Measurements from ENCODE around the gene ACP2.
"Not testable (repeated sequence)": the region's sequence is repeated elsewhere in the genome, so short reads cannot be mapped to it uniquely, and the experiment has no call there.

Gene ACP2

DNA sequence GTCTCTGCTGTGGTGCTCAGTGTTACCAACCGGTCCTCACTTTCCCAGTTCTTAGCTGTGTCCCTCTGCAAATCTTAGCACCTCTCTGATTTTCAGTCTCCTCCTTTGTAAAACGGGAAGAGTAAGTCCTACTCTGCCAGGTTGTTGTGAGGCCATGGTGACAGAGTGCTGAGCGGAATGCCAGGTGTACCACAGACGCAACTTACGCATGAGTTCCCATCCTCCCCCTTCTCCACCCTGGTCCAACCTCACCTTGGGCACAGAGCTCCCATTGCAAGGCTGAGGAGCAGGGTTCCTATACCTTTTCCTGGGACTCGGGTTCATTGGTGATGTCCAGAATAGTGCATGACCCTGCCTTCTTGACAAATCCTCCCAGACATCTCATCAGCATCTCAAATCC is 41.2 kb downstream of the ACP2 start:
- TF ChIP-seq, protein P1, sequence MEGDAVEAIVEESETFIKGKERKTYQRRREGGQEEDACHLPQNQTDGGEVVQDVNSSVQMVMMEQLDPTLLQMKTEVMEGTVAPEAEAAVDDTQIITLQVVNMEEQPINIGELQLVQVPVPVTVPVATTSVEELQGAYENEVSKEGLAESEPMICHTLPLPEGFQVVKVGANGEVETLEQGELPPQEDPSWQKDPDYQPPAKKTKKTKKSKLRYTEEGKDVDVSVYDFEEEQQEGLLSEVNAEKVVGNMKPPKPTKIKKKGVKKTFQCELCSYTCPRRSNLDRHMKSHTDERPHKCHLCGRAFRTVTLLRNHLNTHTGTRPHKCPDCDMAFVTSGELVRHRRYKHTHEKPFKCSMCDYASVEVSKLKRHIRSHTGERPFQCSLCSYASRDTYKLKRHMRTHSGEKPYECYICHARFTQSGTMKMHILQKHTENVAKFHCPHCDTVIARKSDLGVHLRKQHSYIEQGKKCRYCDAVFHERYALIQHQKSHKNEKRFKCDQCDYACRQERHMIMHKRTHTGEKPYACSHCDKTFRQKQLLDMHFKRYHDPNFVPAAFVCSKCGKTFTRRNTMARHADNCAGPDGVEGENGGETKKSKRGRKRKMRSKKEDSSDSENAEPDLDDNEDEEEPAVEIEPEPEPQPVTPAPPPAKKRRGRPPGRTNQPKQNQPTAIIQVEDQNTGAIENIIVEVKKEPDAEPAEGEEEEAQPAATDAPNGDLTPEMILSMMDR (IDR thresholded peaks at IDR 0.05; ENCODE audit: low read length), result no peak
- TF ChIP-seq EZH2 (IDR thresholded peaks at IDR 0.05; ENCODE audit: borderline replicate concordance, low read length), result no peak
- no peak overlapping the region for H2AFZ ChIP-seq (ENCODE audit: low read length)
- H3K9ac ChIP-seq (ENCODE audit: low read length), result no peak overlapping the region
- H3K4me3 ChIP-seq (ENCODE audit: low read depth, low read length, poor library complexity, severe bottlenecking), result no peak overlapping the region
- H3K9me2 ChIP-seq (ENCODE audit: low read depth, low read length), result no peaks in the 10 kb centered on the region
- H3K36me3 ChIP-seq (ENCODE audit: insufficient read depth, low read length), result no peaks in the 10 kb centered on the region
- no peaks in the 10 kb centered on the region for H3K9me3 ChIP-seq (ENCODE audit: low read length)
- H4K20me1 ChIP-seq (ENCODE audit: insufficient read depth, low read length), result no peaks in the 10 kb centered on the region
- no peaks in the 10 kb centered on the region for H3K79me2 ChIP-seq (ENCODE audit: insufficient read depth, low read length)
- no peaks in the 10 kb centered on the region for H3K27me3 ChIP-seq (ENCODE audit: insufficient read depth, low read length)
- H3F3A ChIP-seq (ENCODE audit: insufficient read depth, low read length), result no peaks in the 10 kb centered on the region
- H3K27ac ChIP-seq (ENCODE audit: low read depth, low read length, poor library complexity, severe bottlenecking), result no peak overlapping the region
- H3K4me2 ChIP-seq (ENCODE audit: low read length), result no peak overlapping the region
- H3K4me1 ChIP-seq (ENCODE audit: insufficient read depth, low read length, severe bottlenecking), result no peaks in the 10 kb centered on the region

GRCh38 chr11:47206577-47206976 is 42.0 kb downstream of the ACP2 start:
- not testable (repeated sequence) for H3K4me2 ChIP-seq (ENCODE audit: low read length); H4K20me1 ChIP-seq (ENCODE audit: insufficient read depth, low read length); H2AFZ ChIP-seq (ENCODE audit: low read length); H3K9ac ChIP-seq (ENCODE audit: low read length); H3K27me3 ChIP-seq (ENCODE audit: insufficient read depth, low read length); H3K36me3 ChIP-seq (ENCODE audit: insufficient read depth, low read length); H3K4me3 ChIP-seq (ENCODE audit: low read depth, low read length, poor library complexity, severe bottlenecking); H3F3A ChIP-seq (ENCODE audit: insufficient read depth, low read length); H3K79me2 ChIP-seq (ENCODE audit: insufficient read depth, low read length); H3K4me1 ChIP-seq (ENCODE audit: insufficient read depth, low read length, severe bottlenecking); H3K9me3 ChIP-seq (ENCODE audit: low read length); H3K27ac ChIP-seq (ENCODE audit: low read depth, low read length, poor library complexity, severe bottlenecking); H3K9me2 ChIP-seq (ENCODE audit: low read depth, low read length)

GRCh38 chr11:47204637-47204989 is 44.0 kb downstream of the ACP2 start:
- Histone ChIP-seq H3K9ac (ENCODE audit: low read length) (no peak overlapping the region), H3K36me3 (ENCODE audit: insufficient read depth, low read length) (no peaks in the 10 kb centered on the region), H2AFZ (ENCODE audit: low read length) (no peak overlapping the region), H3K27me3 (ENCODE audit: insufficient read depth, low read length) (no peaks in the 10 kb centered on the region), H3K9me3 (ENCODE audit: low read length) (no peaks in the 10 kb centered on the region), H3K4me2 (ENCODE audit: low read length) (no peak overlapping the region), H3K4me3 (ENCODE audit: low read depth, low read length, poor library complexity, severe bottlenecking) (no peak overlapping the region), H3K79me2 (ENCODE audit: insufficient read depth, low read length) (no peaks in the 10 kb centered on the region), H3K27ac (ENCODE audit: low read depth, low read length, poor library complexity, severe bottlenecking) (no peak overlapping the region), H3K4me1 (ENCODE audit: insufficient read depth, low read length, severe bottlenecking) (no peaks in the 10 kb centered on the region), H4K20me1 (ENCODE audit: insufficient read depth, low read length) (no peaks in the 10 kb centered on the region), H3F3A (ENCODE audit: insufficient read depth, low read length) (no peaks in the 10 kb centered on the region), H3K9me2 (ENCODE audit: low read depth, low read length) (no peaks in the 10 kb centered on the region)
- no peak for TF ChIP-seq EZH2 (IDR thresholded peaks at IDR 0.05; ENCODE audit: borderline replicate concordance, low read length)
- TF ChIP-seq, protein P1 (IDR thresholded peaks at IDR 0.05; ENCODE audit: low read length), result no peak

DNA sequence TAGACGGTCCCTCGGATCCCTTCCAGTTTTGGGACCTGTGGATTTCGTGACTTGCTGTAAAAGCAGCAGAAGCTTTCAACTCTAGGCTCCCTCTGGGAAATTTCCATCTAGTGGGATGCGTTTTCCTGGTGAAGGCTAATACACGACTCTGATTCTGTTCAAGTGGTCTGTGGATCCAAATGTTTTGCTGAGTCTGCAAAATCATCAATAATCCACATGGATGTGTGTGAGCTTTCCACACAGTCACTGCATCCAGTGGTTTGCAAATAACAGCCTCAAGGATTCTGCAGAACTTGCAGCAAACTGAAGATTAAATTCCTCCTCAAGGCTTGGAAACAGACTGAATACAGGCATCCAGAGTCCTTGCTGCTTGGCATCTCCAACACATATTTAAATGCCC is 46.0 kb downstream of the ACP2 start:
- Histone ChIP-seq H3K9ac (ENCODE audit: low read length) (no peak overlapping the region), H3K36me3 (ENCODE audit: insufficient read depth, low read length) (no peaks in the 10 kb centered on the region), H3K27me3 (ENCODE audit: insufficient read depth, low read length) (no peaks in the 10 kb centered on the region), H3K9me2 (ENCODE audit: low read depth, low read length) (no peaks in the 10 kb centered on the region), H3K9me3 (ENCODE audit: low read length) (no peaks in the 10 kb centered on the region), H3K79me2 (ENCODE audit: insufficient read depth, low read length) (no peaks in the 10 kb centered on the region), H3F3A (ENCODE audit: insufficient read depth, low read length) (no peaks in the 10 kb centered on the region), H4K20me1 (ENCODE audit: insufficient read depth, low read length) (no peaks in the 10 kb centered on the region), H3K4me3 (ENCODE audit: low read depth, low read length, poor library complexity, severe bottlenecking) (no peak overlapping the region), H3K4me2 (ENCODE audit: low read length) (no peak overlapping the region), H3K27ac (ENCODE audit: low read depth, low read length, poor library complexity, severe bottlenecking) (no peak overlapping the region), H3K4me1 (ENCODE audit: insufficient read depth, low read length, severe bottlenecking) (no peaks in the 10 kb centered on the region), H2AFZ (ENCODE audit: low read length) (no peak overlapping the region)
- TF ChIP-seq EZH2 (IDR thresholded peaks at IDR 0.05; ENCODE audit: borderline replicate concordance, low read length), result no peak
